OCI-LY1 (cell line): ENCODE data around the gene CENPW.

ENCODE experiments used
- H2AFZ ChIP-seq: fragments of 200-600 bp; sonication (generic), shearing (Covaris generic); 2 replicates; pipeline ENCODE4 v1.6.0; 2014; ENCODE audit warnings: antibody characterized with exemption, mild to moderate bottlenecking, low read length
- H3F3A ChIP-seq: fragments of 200-600 bp; sonication (generic), shearing (Covaris generic); 2 replicates; pipeline ENCODE4 v1.6.0; 2014; ENCODE audit warnings: mild to moderate bottlenecking, antibody characterized with exemption, low read length, moderate library complexity; ENCODE audit not compliant: insufficient read depth
- H3K27ac ChIP-seq: fragments of 200-600 bp; sonication (generic); 2 replicates; pipeline ENCODE4 v1.5.1; 2014; ENCODE audit warnings: low read length, mixed run types, mild to moderate bottlenecking, low read depth; ENCODE audit not compliant: poor library complexity, severe bottlenecking
- H3K27me3 ChIP-seq: fragments of 200-600 bp; sonication (generic); 2 replicates; pipeline ENCODE4 v1.6.0; 2014; ENCODE audit warnings: antibody characterized with exemption, mild to moderate bottlenecking, low read length, moderate library complexity; ENCODE audit not compliant: insufficient read depth
- H3K36me3 ChIP-seq: fragments of 200-600 bp; sonication (generic); 2 replicates; pipeline ENCODE4 v1.6.1; 2014; ENCODE audit warnings: mild to moderate bottlenecking, antibody characterized with exemption, low read length, moderate library complexity, mixed read lengths; ENCODE audit not compliant: insufficient read depth
- H3K4me1 ChIP-seq: fragments of 200-600 bp; sonication (generic); 2 replicates; pipeline ENCODE4 v1.5.1; 2014; ENCODE audit warnings: mild to moderate bottlenecking, low read length, moderate library complexity; ENCODE audit not compliant: insufficient read depth, severe bottlenecking
- H3K4me2 ChIP-seq: fragments of 200-600 bp; sonication (generic), shearing (Covaris generic); 2 replicates; pipeline ENCODE4 v1.6.1; 2014; ENCODE audit warnings: low read length
- H3K4me3 ChIP-seq: fragments of 200-600 bp; sonication (generic); 2 replicates; pipeline ENCODE4 v1.5.1; 2014; ENCODE audit warnings: low read length, low read depth, mild to moderate bottlenecking, mixed read lengths; ENCODE audit not compliant: poor library complexity, severe bottlenecking
- H3K79me2 ChIP-seq: fragments of 200-600 bp; shearing (Covaris generic); 2 replicates; pipeline ENCODE4 v1.6.1; 2016; ENCODE audit warnings: mixed run types, low read length, mixed read lengths; ENCODE audit not compliant: insufficient read depth
- H3K9ac ChIP-seq: fragments of 200-600 bp; sonication (generic), shearing (Covaris generic); 2 replicates; pipeline ENCODE4 v1.6.1; 2014; ENCODE audit warnings: mild to moderate bottlenecking, low read length, mixed read lengths
- H3K9me2 ChIP-seq: fragments of 200-600 bp; sonication (generic), shearing (Covaris generic); 2 replicates; pipeline ENCODE4 v1.6.1; 2014; ENCODE audit warnings: low read depth, mild to moderate bottlenecking, low read length, mixed read lengths
- H3K9me3 ChIP-seq: fragments of 200-600 bp; shearing (Covaris generic); 2 replicates; pipeline ENCODE4 v1.6.1; 2014; ENCODE audit warnings: low read length, mixed read lengths
- H4K20me1 ChIP-seq: fragments of 200-600 bp; sonication (generic), shearing (Covaris generic); 2 replicates; pipeline ENCODE4 v1.6.0; 2016; ENCODE audit warnings: mild to moderate bottlenecking, low read length; ENCODE audit not compliant: insufficient read depth
- CTCF ChIP-seq: fragments of 200-600 bp; sonication (generic), shearing (Covaris generic); IDR thresholded peaks from 2 replicates; pipeline ENCODE4 v1.5.1; 2017; ENCODE audit warnings: mild to moderate bottlenecking, antibody characterized with exemption, low read length, moderate library complexity, mixed read lengths
- EZH2 ChIP-seq: fragments of 200-600 bp; sonication (generic), shearing (Covaris generic); IDR thresholded peaks from 2 replicates; pipeline ENCODE4 v1.8.0; 2017; ENCODE audit warnings: borderline replicate concordance, mixed run types, mild to moderate bottlenecking, antibody characterized with exemption, low read length, moderate library complexity, mixed read lengths

Gene CENPW

DNA sequence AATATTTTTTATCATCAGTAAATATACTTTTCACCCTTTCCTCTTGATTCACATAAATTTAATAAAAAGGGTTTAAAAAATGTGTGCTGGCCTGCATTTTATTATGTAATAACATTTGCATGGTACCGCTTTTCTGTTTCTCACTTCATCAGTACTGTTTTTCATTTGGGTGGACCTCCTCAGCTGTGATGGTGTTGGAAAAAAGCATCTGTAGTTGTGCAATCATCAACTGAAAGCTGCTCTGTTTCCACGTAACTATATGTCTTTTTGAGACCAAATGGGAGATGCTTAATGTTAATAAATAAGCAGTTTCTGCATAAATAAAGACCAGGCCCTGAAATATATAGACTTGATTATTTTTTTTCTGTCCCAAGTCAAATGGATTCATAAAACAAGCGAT is 31.6 kb upstream of the CENPW start:
- no peaks in the 10 kb centered on the region for H3K9me2 ChIP-seq
- H4K20me1 ChIP-seq: no peaks in the 10 kb centered on the region
- H3K36me3 ChIP-seq: no peaks in the 10 kb centered on the region
- no peaks in the 10 kb centered on the region for H3K27me3 ChIP-seq
- H3K27ac ChIP-seq: no peak overlapping the region
- no peaks in the 10 kb centered on the region for H3K9me3 ChIP-seq
- no peak overlapping the region for H3K4me2 ChIP-seq
- H3K4me3 ChIP-seq: no peak overlapping the region
- no peak for TF ChIP-seq EZH2
- no peaks in the 10 kb centered on the region for H3F3A ChIP-seq
- H2AFZ ChIP-seq: no peak overlapping the region
- H3K4me1 ChIP-seq: no peaks in the 10 kb centered on the region
- H3K9ac ChIP-seq: no peak overlapping the region
- no peaks in the 10 kb centered on the region for H3K79me2 ChIP-seq

DNA sequence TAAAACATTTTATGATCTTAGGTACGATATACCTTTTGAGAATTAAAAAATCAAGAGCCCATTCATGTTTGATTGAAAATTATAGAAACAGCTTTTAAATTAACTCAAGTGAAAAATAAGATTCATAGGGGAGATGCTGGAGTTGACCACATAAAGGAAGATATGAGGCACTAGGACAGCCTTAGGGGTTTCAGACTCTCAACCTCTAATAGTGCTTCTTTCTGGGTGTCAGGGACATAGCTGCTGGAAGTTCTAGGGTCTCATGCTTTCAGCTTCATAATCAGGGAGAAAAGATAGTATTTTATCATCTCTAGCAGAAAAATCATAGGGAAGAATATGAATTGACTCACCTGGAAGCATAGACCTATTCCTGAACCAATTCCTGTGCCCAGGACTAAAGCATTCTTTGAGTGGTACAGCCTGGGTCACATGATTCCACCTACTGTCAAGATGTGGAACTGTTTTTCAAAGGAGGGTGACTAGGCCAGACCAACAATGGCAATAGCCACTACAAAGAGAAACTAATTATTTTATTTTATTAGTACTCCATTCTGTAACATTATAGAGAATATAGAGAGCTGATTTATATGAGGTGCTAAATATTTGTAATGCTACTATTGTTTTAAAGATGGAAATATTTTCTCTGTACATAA is 27.8 kb upstream of the CENPW start:
- H3K9me3 ChIP-seq: no peaks in the 10 kb centered on the region
- no peaks in the 10 kb centered on the region for H4K20me1 ChIP-seq
- no peak overlapping the region for H3K9ac ChIP-seq
- H3K27me3 ChIP-seq: no peaks in the 10 kb centered on the region
- no peak overlapping the region for H3K4me3 ChIP-seq
- H3K4me2 ChIP-seq: no peak overlapping the region
- no peaks in the 10 kb centered on the region for H3F3A ChIP-seq
- H3K9me2 ChIP-seq: no peaks in the 10 kb centered on the region; the same call in 1 of the 2 replicates
- H2AFZ ChIP-seq: no peak overlapping the region
- no peaks in the 10 kb centered on the region for H3K4me1 ChIP-seq
- H3K27ac ChIP-seq: no peak overlapping the region
- no peaks in the 10 kb centered on the region for H3K79me2 ChIP-seq
- TF ChIP-seq EZH2 (no peak), CTCF (peak; percentile 31; the same call in 1 of the 2 replicates)
- H3K36me3 ChIP-seq: no peaks in the 10 kb centered on the region

DNA sequence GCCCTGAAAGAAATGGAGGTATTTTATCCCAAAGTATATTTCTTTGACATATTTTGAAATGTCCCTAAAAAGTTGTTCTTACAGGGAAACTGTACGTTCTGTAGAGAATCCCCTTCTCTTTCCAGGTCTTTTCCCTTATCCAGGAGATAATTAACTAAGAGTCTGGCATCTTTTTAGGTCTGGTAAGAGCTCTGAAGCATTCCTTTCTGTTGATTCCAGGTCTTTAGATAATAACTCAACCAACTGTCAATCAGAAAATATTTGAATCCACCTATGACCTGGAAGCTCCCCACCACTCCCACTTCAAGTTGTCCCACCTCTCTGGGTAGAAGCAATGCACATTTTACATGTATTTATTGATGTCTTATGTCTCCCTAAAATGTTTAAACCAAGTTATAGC is 26.0 kb upstream of the CENPW start:
- no peak overlapping the region for H3K27ac ChIP-seq
- H4K20me1 ChIP-seq: no peaks in the 10 kb centered on the region
- no peaks in the 10 kb centered on the region for H3K9me3 ChIP-seq
- H3K36me3 ChIP-seq: no peaks in the 10 kb centered on the region
- H3K9me2 ChIP-seq: no peaks in the 10 kb centered on the region; the same call in 1 of the 2 replicates
- TF ChIP-seq CTCF (no peak), EZH2 (no peak)
- H3K79me2 ChIP-seq: no peaks in the 10 kb centered on the region
- H3K4me2 ChIP-seq: no peak overlapping the region
- no peaks in the 10 kb centered on the region for H3F3A ChIP-seq
- H3K27me3 ChIP-seq: no peaks in the 10 kb centered on the region
- H2AFZ ChIP-seq: no peak overlapping the region
- no peak overlapping the region for H3K9ac ChIP-seq
- H3K4me1 ChIP-seq: no peaks in the 10 kb centered on the region
- H3K4me3 ChIP-seq: no peak overlapping the region

GRCh38 chr6:126318797-126319196 is 21.1 kb upstream of the CENPW start:
- Histone ChIP-seq H3K4me2 (no peak overlapping the region), H3K79me2 (no peaks in the 10 kb centered on the region), H3K4me1 (no peaks in the 10 kb centered on the region), H3K27ac (no peak overlapping the region), H3K9me3 (no peaks in the 10 kb centered on the region), H3K36me3 (no peaks in the 10 kb centered on the region), H3K4me3 (no peak overlapping the region), H3K9ac (no peak overlapping the region), H4K20me1 (no peaks in the 10 kb centered on the region), H3F3A (no peaks in the 10 kb centered on the region), H2AFZ (no peak overlapping the region), H3K9me2 (no peaks in the 10 kb centered on the region; the same call in 1 of the 2 replicates), H3K27me3 (no peaks in the 10 kb centered on the region)
- TF ChIP-seq EZH2 (no peak), CTCF (no peak)
